B cell (primary cell): Measurements from ENCODE around the gene NHS. TPM values are rescaled to one million over a fixed set of nuclear protein-coding genes. Genes with fewer than 3 reads are reported as not detected.

Experiments
- ATAC-seq: fragments of 200-7000 bp; cut with Tn5 transposase; one replicate; pipeline ENCODE4 v1.10.0; 2021; ENCODE audit warnings: low read depth, mild to moderate bottlenecking, moderate number of reproducible peaks, moderate library complexity
- CTCF ChIA-PET: fragments of 350-600 bp; sonication (Branson Sonifier 250); formaldehyde crosslinking; loops from one replicate; lab custom pipeline; 2021; ENCODE audit warnings: antibody characterized with exemption, inconsistent platforms; lab: Charles Lee
- POLR2A ChIA-PET: fragments of 350-600 bp; sonication (Branson Sonifier 250); formaldehyde crosslinking; loops from one replicate; lab custom pipeline; 2021; ENCODE audit warnings: antibody characterized with exemption; lab: Charles Lee
- DNase-seq: peaks from one replicate; pipeline ENCODE4 v3.0.0; 2013
- H2AFZ ChIP-seq: 2 replicates; pipeline ENCODE4 v1.6.1; 2012; ENCODE audit warnings: mild to moderate bottlenecking, low read depth, low read length; ENCODE audit not compliant: insufficient read depth, poor library complexity, severe bottlenecking
- H3K27ac ChIP-seq, 2 donors: 1 replicate in 1 of 2; 2 replicates in 1 of 2; pipeline ENCODE4 v1.5.1; 2012 to 2013; ENCODE audit warnings: low read length in 2 of 2, mild to moderate bottlenecking in 2 of 2, moderate library complexity in 1 of 2
- H3K27me3 ChIP-seq, 4 experiments: fragments of 200-600 bp in 1 of 4; sonication (generic) in 1 of 4; replicated peaks in 1 of 4; 1 replicate in 2 of 4; 2 replicates in 2 of 4; pipeline versions ENCODE4 v1.6.1 to v1.7.0; 2013 to 2016; ENCODE audit warnings: low read length in 3 of 4, mild to moderate bottlenecking in 2 of 4, mixed read lengths in 1 of 4, moderate library complexity in 1 of 4; ENCODE audit not compliant: insufficient read depth in 4 of 4, control insufficient read depth in 3 of 4; ENCODE audit errors: control extremely low read depth in 1 of 4
- H3K36me3 ChIP-seq, 2 experiments: replicated peaks in 1 of 2; 1 replicate in 1 of 2; 2 replicates in 1 of 2; pipeline versions ENCODE4 v1.6.1 to v1.7.1; 2013; ENCODE audit warnings: low read length in 1 of 2; ENCODE audit not compliant: insufficient read depth in 2 of 2, control insufficient read depth in 1 of 2; ENCODE audit errors: control extremely low read depth in 1 of 2, extremely low read depth in 1 of 2
- H3K4me1 ChIP-seq, 2 donors: fragments of 200-600 bp in 1 of 2; sonication (generic) in 1 of 2; 1 replicate in 1 of 2; 2 replicates in 1 of 2; pipeline versions ENCODE4 v1.5.1 to v1.6.1; 2013 to 2017; ENCODE audit warnings: low read length in 2 of 2; ENCODE audit not compliant: control insufficient read depth in 2 of 2, insufficient read depth in 2 of 2
- H3K4me2 ChIP-seq: replicated peaks from 2 replicates; pipeline ENCODE3; 2012; ENCODE audit warnings: mild to moderate bottlenecking, low read depth, low read length; ENCODE audit not compliant: poor library complexity, severe bottlenecking
- H3K4me3 ChIP-seq, 5 experiments: fragments of 200-600 bp in 1 of 5; sonication (generic) in 1 of 5; 1 replicate in 3 of 5; 2 replicates in 2 of 5; pipeline versions ENCODE4 v1.5.1 to v1.7.0; 2011 to 2016; ENCODE audit warnings: low read length in 4 of 5, mild to moderate bottlenecking in 4 of 5, low read depth in 2 of 5, control low read depth in 1 of 5, moderate library complexity in 1 of 5; ENCODE audit not compliant: insufficient read depth in 1 of 5; ENCODE audit errors: control extremely low read depth in 1 of 5, extremely low read depth in 1 of 5
- H3K79me2 ChIP-seq: fragments of 200-600 bp; sonication (generic); one replicate; pipeline ENCODE4 v1.6.0; 2016; ENCODE audit warnings: low read length; ENCODE audit not compliant: control insufficient read depth, insufficient read depth
- H3K9ac ChIP-seq: fragments of 200-600 bp; sonication (generic); 2 replicates; pipeline ENCODE4 v1.6.1; 2017; ENCODE audit warnings: mild to moderate bottlenecking, low read length, moderate library complexity
- H3K9me3 ChIP-seq, 3 donors: one replicate each; pipeline versions ENCODE4 v1.6.1 to v1.7.1; 2013; ENCODE audit warnings: low read length in 2 of 3; ENCODE audit not compliant: control insufficient read depth in 2 of 3, insufficient read depth in 1 of 3; ENCODE audit errors: control extremely low read depth in 1 of 3
- H4K20me1 ChIP-seq: 2 replicates; pipeline ENCODE4 v1.6.0; 2012; ENCODE audit warnings: mild to moderate bottlenecking, low read length; ENCODE audit not compliant: insufficient read depth, control insufficient read depth, poor library complexity, severe bottlenecking
- H3K27ac Mint-ChIP-seq: one replicate; pipeline ENCODE4 v1.8.0; 2021; ENCODE audit warnings: mixed read lengths
- H3K27me3 Mint-ChIP-seq: one replicate; pipeline ENCODE4 v1.8.0; 2021; ENCODE audit warnings: mixed read lengths
- H3K4me1 Mint-ChIP-seq: one replicate; pipeline ENCODE4 v1.8.0; 2021; ENCODE audit warnings: mixed read lengths
- H3K4me3 Mint-ChIP-seq: one replicate; pipeline ENCODE4 v1.8.0; 2021; ENCODE audit warnings: mixed read lengths
- H3K9me3 Mint-ChIP-seq: one replicate; pipeline ENCODE4 v1.8.0; 2022; ENCODE audit warnings: mixed read lengths; ENCODE audit not compliant: insufficient read depth
- CTCF ChIP-seq: fragments of 200-600 bp; IDR thresholded peaks from one replicate; pipeline ENCODE4 v1.8.0; 2022; ENCODE audit warnings: antibody characterized with exemption, mild to moderate bottlenecking
- EZH2 ChIP-seq: IDR thresholded peaks from 2 replicates; pipeline ENCODE4 v1.6.1; 2012; ENCODE audit warnings: borderline replicate concordance, low read depth, mild to moderate bottlenecking, moderate library complexity, low read length; ENCODE audit not compliant: insufficient read depth, poor library complexity, severe bottlenecking
- WGBS: methylation state at CpG from one replicate; pipeline ENCODE4 v1.1.5; 2013; ENCODE audit warnings: missing lambda C conversion rate; ENCODE audit not compliant: insufficient coverage; 5-methylcytosine and 5-hydroxymethylcytosine counted together
- intact Hi-C: fragments of 100-400 bp; cut with micrococcal nuclease; formaldehyde crosslinking; loops from one replicate; pipeline ENCODE4 v1.10.0; 2022
- polyA plus RNA-seq: library from polyadenylated mRNA; depleted of rRNA; stranded (reverse); fragments of >200 nt; gene quantifications from 2 replicates; pipeline ENCODE4 v1.2.3, GENCODE V29; 2012
- total RNA-seq, 2 donors: library from RNA; stranded (reverse); fragments of 120-200 nt in 1 of 2; gene quantifications; 1 replicate in 1 of 2; 2 replicates in 1 of 2; pipeline versions ENCODE4 v1.2.3 to v1.2.4, GENCODE V29; 2013 to 2022

Gene NHS
- total and polyA plus RNA-seq, 2 donors (not counting 1 experiment from before 2014, with no cell fraction given), result not detected

DNA sequence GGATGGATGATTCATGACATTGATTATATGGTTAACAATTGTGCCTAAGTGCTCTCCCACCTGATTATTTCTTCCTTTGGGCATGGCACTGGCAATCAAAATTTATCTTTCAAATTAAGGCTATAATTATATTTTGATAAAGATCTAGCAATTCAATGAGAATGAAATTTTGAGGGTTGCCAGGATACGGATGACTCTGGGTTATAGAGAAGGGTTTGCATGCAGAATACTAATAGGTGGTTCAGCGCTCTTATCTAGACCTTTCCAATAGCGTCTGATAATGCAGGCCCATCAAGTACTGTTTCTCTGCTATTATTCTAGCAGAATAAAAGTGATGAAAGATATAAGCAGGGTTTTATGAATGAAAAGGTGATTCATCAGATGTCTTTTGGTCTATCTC is 287.4 kb downstream of the NHS start:
- no peaks in the 10 kb centered on the region for H3K79me2 ChIP-seq

GRCh38 chrX:17668929-17669328 is 293.9 kb downstream of the NHS start:
- H3K79me2 ChIP-seq, result no peaks in the 10 kb centered on the region
- no peak overlapping the region for H3K27ac ChIP-seq
- H3K4me1 ChIP-seq, result no peaks in the 10 kb centered on the region
- ChIA-PET CTCF (no interaction called here), POLR2A (no interaction called here)
- no peaks in the 10 kb centered on the region for H3K27me3 ChIP-seq
- H3K9me3 ChIP-seq, result no peaks in the 10 kb centered on the region
- Mint-ChIP-seq H3K27ac (no peak overlapping the region), H3K27me3 (peaks cover 4% of the 10 kb centered on the region), H3K9me3 (no peaks in the 10 kb centered on the region), H3K4me3 (no peak overlapping the region), H3K4me1 (no peaks in the 10 kb centered on the region)
- no peaks in the 10 kb centered on the region for H3K36me3 ChIP-seq
- no peak overlapping the region for H3K4me3 ChIP-seq
- WGBS, result 100% methylated on average over 1 of the region's 4 CpGs
- no peak overlapping the region for H2AFZ ChIP-seq
- TF ChIP-seq EZH2 (no peak), CTCF (no peak)
- intact Hi-C loops, result no loop called here
- H3K9ac ChIP-seq, result no peak overlapping the region
- no peak for DNase-seq
- H3K4me2 ChIP-seq, result no peak overlapping the region
- H4K20me1 ChIP-seq, result no peaks in the 10 kb centered on the region
- ATAC-seq, result no peak

More for the DNA sequence above, 287.4 kb downstream of the NHS start:
- Mint-ChIP-seq H3K27me3 (peaks cover 3% of the 10 kb centered on the region), H3K4me1 (no peaks in the 10 kb centered on the region), H3K27ac (no peak overlapping the region), H3K9me3 (no peaks in the 10 kb centered on the region), H3K4me3 (no peak overlapping the region)
- H3K4me3 ChIP-seq, result no peak overlapping the region
- no peaks in the 10 kb centered on the region for H3K4me1 ChIP-seq
- POLR2A ChIA-PET, result no interaction called here
- no peaks in the 10 kb centered on the region for H4K20me1 ChIP-seq
- no peaks in the 10 kb centered on the region for H3K9me3 ChIP-seq
- H3K27ac ChIP-seq, result no peak overlapping the region
- no peaks in the 10 kb centered on the region for H3K27me3 ChIP-seq
- CTCF ChIA-PET, result no interaction called here
- no peaks in the 10 kb centered on the region for H3K36me3 ChIP-seq
- H3K4me2 ChIP-seq, result no peak overlapping the region
- H2AFZ ChIP-seq, result no peak overlapping the region
- ATAC-seq (no peak), DNase-seq (no peak)
- no peak overlapping the region for H3K9ac ChIP-seq
- WGBS, result no CpG with 5 or more reads among the region's 3 CpGs
- intact Hi-C loops, result no loop called here
- TF ChIP-seq CTCF, result no peak
- no peak for TF ChIP-seq EZH2
